Measurements from ENCODE around the gene FBXO31.

GRCh38 chr16:87333581-87334331 is 49.8 kb downstream of the FBXO31 start:
- TF ChIP-seq POLR2A (IDR thresholded peaks at IDR 0.05) = no peak
- TF ChIP-seq CTCF (IDR thresholded peaks at IDR 0.05) = no peak
